Measurements from ENCODE around the gene HSD17B13. TPM values are rescaled to one million over a fixed set of nuclear protein-coding genes. Genes with fewer than 3 reads are reported as not detected.
A peak's percentile ranks its signal among the peaks of the same experiment; 100 is the strongest.

HSD17B13 gene
- total and polyA plus RNA-seq, 2 of the 13 experiments (the other 11 are each of a cell fraction or from before 2014, with no cell fraction given), result 0.04 to 0.15 TPM

DNA sequence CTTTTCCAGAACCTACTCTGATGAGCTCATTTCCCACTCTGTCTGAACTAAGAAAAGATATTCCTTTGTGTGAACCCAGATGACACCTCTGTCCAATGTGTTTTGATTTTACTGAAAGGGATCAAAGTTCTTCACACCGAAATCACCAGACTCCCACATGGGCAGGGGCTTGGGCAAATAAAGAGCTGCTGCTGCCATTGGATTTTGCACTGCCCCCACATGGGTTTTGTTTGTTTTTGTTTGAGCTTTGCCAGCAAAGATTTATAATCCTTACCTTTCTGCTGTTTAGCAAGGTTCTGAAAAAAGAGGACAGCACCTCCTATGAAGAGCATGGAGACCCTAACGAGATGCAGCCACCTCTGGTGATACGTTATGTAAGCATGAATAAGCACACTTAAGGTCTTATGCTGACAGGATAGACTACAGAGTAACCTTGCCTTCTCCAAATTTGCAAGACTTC is 44.3 kb downstream of the HSD17B13 start (continued):
- TF ChIP-seq, protein P1, sequence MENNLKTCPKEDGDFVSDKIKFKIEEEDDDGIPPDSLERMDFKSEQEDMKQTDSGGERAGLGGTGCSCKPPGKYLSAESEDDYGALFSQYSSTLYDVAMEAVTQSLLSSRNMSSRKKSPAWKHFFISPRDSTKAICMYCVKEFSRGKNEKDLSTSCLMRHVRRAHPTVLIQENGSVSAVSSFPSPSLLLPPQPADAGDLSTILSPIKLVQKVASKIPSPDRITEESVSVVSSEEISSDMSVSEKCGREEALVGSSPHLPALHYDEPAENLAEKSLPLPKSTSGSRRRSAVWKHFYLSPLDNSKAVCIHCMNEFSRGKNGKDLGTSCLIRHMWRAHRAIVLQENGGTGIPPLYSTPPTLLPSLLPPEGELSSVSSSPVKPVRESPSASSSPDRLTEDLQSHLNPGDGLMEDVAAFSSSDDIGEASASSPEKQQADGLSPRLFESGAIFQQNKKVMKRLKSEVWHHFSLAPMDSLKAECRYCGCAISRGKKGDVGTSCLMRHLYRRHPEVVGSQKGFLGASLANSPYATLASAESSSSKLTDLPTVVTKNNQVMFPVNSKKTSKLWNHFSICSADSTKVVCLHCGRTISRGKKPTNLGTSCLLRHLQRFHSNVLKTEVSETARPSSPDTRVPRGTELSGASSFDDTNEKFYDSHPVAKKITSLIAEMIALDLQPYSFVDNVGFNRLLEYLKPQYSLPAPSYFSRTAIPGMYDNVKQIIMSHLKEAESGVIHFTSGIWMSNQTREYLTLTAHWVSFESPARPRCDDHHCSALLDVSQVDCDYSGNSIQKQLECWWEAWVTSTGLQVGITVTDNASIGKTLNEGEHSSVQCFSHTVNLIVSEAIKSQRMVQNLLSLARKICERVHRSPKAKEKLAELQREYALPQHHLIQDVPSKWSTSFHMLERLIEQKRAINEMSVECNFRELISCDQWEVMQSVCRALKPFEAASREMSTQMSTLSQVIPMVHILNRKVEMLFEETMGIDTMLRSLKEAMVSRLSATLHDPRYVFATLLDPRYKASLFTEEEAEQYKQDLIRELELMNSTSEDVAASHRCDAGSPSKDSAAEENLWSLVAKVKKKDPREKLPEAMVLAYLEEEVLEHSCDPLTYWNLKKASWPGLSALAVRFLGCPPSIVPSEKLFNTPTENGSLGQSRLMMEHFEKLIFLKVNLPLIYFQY (CRISPR knock-in tag; IDR thresholded peaks at IDR 0.05; ENCODE audit: borderline replicate concordance), result peak; percentile 78
- TF ChIP-seq KDM3A (CRISPR knock-in tag; IDR thresholded peaks at IDR 0.05; ENCODE audit: low read depth) (peak; percentile 75; the same call in 1 of the 2 replicates), SOX5 (CRISPR knock-in tag; IDR thresholded peaks at IDR 0.05; ENCODE audit: borderline replicate concordance) (peak; percentile 94), ZNF644 (CRISPR knock-in tag; IDR thresholded peaks at IDR 0.05; ENCODE audit: low read depth) (peak; percentile 89), ZKSCAN8 (CRISPR knock-in tag; IDR thresholded peaks at IDR 0.05; ENCODE audit: borderline replicate concordance) (peak; percentile 49; the same call in 1 of the 2 replicates), ZMAT3 (CRISPR knock-in tag; conservative IDR thresholded peaks at IDR 0.05) (0 out of 2 replicates have a peak, but pooled peaks have one; percentile 72), TCF7 (IDR thresholded peaks at IDR 0.05; ENCODE audit: low read depth) (peak; percentile 88), ZNF34 (CRISPR knock-in tag; IDR thresholded peaks at IDR 0.05; ENCODE audit: borderline replicate concordance) (0 out of 2 replicates have a peak, but pooled peaks have one; percentile 37), ZNF331 (CRISPR knock-in tag; IDR thresholded peaks at IDR 0.05) (peak; percentile 91), KDM4B (CRISPR knock-in tag; IDR thresholded peaks at IDR 0.05) (peak; percentile 88), SMAD9 (CRISPR knock-in tag; IDR thresholded peaks at IDR 0.05) (no peak), CCDC6 (CRISPR knock-in tag; IDR thresholded peaks at IDR 0.05) (peak; percentile 9; the same call in 1 of the 2 replicates), KDM5B (CRISPR knock-in tag; IDR thresholded peaks at IDR 0.05; ENCODE audit: borderline replicate concordance) (no peak), ZNF335 (CRISPR knock-in tag; IDR thresholded peaks at IDR 0.05) (peak; percentile 46; the same call in 1 of the 2 replicates), ZNF20 (CRISPR knock-in tag; IDR thresholded peaks at IDR 0.05) (0 out of 2 replicates have a peak, but pooled peaks have one; percentile 64), ZNF101 (CRISPR knock-in tag; IDR thresholded peaks at IDR 0.05; ENCODE audit: borderline replicate concordance, low read depth) (no peak)
- TF ChIP-seq, protein P2, sequence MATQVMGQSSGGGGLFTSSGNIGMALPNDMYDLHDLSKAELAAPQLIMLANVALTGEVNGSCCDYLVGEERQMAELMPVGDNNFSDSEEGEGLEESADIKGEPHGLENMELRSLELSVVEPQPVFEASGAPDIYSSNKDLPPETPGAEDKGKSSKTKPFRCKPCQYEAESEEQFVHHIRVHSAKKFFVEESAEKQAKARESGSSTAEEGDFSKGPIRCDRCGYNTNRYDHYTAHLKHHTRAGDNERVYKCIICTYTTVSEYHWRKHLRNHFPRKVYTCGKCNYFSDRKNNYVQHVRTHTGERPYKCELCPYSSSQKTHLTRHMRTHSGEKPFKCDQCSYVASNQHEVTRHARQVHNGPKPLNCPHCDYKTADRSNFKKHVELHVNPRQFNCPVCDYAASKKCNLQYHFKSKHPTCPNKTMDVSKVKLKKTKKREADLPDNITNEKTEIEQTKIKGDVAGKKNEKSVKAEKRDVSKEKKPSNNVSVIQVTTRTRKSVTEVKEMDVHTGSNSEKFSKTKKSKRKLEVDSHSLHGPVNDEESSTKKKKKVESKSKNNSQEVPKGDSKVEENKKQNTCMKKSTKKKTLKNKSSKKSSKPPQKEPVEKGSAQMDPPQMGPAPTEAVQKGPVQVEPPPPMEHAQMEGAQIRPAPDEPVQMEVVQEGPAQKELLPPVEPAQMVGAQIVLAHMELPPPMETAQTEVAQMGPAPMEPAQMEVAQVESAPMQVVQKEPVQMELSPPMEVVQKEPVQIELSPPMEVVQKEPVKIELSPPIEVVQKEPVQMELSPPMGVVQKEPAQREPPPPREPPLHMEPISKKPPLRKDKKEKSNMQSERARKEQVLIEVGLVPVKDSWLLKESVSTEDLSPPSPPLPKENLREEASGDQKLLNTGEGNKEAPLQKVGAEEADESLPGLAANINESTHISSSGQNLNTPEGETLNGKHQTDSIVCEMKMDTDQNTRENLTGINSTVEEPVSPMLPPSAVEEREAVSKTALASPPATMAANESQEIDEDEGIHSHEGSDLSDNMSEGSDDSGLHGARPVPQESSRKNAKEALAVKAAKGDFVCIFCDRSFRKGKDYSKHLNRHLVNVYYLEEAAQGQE (IDR thresholded peaks at IDR 0.05; ENCODE audit: borderline replicate concordance in 1 of 2, low read depth in 1 of 2, low read length in 2 of 2), result peak in 1 of 2 experiments; percentile 79; a peak in 1 of 4 replicates
- TF ChIP-seq, protein P3, sequence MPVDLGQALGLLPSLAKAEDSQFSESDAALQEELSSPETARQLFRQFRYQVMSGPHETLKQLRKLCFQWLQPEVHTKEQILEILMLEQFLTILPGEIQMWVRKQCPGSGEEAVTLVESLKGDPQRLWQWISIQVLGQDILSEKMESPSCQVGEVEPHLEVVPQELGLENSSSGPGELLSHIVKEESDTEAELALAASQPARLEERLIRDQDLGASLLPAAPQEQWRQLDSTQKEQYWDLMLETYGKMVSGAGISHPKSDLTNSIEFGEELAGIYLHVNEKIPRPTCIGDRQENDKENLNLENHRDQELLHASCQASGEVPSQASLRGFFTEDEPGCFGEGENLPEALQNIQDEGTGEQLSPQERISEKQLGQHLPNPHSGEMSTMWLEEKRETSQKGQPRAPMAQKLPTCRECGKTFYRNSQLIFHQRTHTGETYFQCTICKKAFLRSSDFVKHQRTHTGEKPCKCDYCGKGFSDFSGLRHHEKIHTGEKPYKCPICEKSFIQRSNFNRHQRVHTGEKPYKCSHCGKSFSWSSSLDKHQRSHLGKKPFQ (CRISPR knock-in tag; IDR thresholded peaks at IDR 0.05; ENCODE audit: insufficient replicate concordance), result peak; percentile 90
- TF ChIP-seq, protein P4, sequence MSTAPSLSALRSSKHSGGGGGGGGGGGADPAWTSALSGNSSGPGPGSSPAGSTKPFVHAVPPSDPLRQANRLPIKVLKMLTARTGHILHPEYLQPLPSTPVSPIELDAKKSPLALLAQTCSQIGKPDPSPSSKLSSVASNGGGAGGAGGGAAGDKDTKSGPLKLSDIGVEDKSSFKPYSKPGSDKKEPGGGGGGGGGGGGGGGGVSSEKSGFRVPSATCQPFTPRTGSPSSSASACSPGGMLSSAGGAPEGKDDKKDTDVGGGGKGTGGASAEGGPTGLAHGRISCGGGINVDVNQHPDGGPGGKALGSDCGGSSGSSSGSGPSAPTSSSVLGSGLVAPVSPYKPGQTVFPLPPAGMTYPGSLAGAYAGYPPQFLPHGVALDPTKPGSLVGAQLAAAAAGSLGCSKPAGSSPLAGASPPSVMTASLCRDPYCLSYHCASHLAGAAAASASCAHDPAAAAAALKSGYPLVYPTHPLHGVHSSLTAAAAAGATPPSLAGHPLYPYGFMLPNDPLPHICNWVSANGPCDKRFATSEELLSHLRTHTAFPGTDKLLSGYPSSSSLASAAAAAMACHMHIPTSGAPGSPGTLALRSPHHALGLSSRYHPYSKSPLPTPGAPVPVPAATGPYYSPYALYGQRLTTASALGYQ (CRISPR knock-in tag; IDR thresholded peaks at IDR 0.05), result peak; percentile 93
